Activated CD4-positive, alpha-beta T cell treated with anti-CD3 and anti-CD28 coated beads, Interleukin-2, Interleukin-6, amounts not matched to agents 100 ng/mL and 50 ng/mL, durations not matched to agents 16 hours and 8 hours (primary cell): ENCODE measurements around the gene ALG2.
A peak's percentile ranks its signal among the peaks of the same experiment; 100 is the strongest.

ENCODE experiments used
- DNase-seq: peaks from one replicate; pipeline ENCODE4 v3.0.0-alpha.2; 2020

Gene ALG2

GRCh38 chr9:99189887-99190596, 31.7 kb downstream of the ALG2 start:
- DNase-seq, result no peak

GRCh38 chr9:99189186-99189585, 32.6 kb downstream of the ALG2 start:
- no peak for DNase-seq

GRCh38 chr9:99187311-99187710, 34.4 kb downstream of the ALG2 start:
- DNase-seq, result no peak

- DNase-seq, result no peak
Observed at GRCh38 chr9:99185934-99186333, 35.8 kb downstream of the ALG2 start.

- DNase-seq, result no peak
Observed at GRCh38 chr9:99185348-99185632, 36.5 kb downstream of the ALG2 start.

DNA sequence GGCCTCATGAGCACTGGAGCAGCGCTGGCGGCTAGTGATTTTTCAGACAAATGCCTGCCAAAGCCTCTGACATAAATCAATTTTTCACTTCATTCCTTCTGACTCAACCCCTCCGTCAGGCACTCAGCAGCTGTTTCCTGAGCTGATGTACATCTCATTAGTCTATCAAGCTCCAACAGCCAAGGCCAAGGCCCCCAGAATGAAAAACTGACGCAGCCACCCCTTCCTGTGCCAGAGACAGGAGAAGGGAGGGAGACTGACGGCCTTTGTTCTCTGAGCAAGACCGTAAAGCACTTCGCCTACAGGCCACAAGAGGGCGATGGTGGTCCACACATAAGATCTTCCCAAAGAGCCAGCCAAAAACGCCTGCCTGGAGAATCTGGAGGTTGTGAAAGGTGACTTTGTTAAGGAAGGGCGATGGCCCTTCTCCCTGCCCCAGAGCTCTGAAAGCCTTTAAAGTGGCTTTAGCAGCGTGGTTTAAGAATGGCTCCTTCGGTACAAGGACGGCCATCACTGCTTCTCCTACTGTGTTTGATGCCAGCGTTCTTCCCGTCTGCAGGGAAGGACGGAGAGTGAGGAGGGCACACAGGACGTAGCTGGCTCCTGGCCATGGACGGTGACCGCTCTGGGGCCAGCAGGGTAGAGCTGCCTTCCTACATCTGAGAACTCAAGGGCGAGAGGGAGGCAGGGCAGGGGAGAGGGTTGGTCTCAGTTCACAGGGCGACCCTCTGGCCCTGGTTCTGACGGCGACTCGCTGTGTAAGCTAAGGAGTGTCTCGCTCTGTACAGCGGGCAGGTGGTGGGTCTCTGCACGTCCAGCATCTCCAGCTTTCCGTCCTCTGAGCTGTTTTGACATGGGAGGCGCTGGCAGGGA, 37.0 kb downstream of the ALG2 start:
- DNase-seq, result peak; percentile 90

- no peak for DNase-seq
Observed at GRCh38 chr9:99184110-99184474, 37.6 kb downstream of the ALG2 start.

DNA sequence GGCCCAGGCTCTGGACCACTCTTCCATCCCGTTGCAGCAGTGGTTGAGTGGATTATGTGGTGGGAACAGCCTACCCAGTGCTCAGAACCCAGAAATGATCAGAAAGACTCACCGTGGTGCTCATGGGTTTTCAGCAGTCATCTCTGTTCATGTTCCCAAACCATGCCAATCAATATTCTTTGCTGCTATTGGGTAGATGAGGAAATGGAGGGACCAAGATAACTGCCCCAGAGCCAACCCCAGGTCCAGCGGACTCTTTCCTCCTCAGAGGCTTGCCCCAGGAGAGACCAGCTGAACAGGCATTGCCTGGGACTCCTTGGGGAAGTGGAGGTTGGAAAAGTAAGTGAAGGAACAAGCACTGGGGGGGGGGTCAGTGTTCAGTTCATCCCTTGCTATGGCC, 38.1 kb downstream of the ALG2 start:
- no peak for DNase-seq

DNA sequence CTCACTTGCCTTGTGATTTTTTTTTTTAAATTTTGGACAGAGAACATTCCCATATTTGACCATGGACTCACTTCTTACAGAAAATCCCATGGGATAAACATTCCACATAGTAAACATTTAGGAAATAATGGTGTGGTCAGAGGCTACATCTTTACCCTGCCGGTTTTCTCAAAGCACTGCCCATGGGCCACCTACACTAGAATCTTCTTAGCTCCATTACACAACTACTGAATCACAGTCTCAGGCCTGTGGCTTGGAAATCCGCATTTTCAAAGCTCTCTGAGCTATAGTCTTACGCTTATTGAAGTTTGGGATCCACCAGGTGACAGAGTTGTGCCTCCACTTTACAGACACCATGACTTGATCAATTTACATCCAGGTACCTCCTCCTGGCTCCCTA, 39.4 kb downstream of the ALG2 start:
- DNase-seq, result no peak

DNA sequence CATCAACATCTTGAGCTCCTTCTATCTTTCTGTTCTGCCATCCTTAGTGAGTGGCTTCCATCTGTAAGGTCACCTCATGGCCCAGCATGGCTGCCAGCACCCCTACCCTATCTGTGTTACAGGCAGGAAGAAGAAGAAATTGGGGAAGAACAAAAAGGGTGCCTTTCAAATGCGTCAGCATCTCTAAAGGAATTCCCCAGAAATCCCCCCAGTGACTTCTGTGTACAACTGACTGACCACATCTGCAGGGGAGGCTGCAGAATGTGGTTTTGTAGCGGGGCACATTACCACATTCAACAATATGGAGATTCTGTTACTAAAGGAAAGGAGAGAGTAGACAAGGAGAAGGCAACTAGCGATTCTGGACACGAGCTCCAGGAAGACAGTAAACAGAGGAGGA, 40.1 kb downstream of the ALG2 start:
- DNase-seq, result peak; percentile 75

- no peak for DNase-seq
Observed at GRCh38 chr9:99181206-99181605, 40.5 kb downstream of the ALG2 start.

DNA sequence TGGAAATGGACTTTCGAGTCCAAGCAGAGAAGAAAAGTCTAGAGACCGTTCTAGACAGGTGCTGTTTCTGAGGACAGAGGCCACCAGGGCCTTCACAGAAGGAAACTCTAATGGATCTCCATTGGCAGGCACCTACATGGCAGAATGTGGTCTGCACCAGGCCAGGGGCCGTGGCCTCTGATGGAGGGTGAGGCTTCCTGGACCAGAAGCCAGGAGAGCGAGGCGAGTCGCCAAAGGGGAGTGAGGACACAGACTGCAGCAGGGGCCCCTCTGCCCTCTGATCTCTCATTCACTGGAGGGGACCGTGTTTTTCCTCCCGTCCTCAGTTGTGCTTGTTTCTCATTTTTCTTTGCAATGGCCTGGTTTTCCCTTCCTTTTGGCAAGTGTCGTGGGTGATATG, 41.1 kb downstream of the ALG2 start:
- no peak for DNase-seq

DNA sequence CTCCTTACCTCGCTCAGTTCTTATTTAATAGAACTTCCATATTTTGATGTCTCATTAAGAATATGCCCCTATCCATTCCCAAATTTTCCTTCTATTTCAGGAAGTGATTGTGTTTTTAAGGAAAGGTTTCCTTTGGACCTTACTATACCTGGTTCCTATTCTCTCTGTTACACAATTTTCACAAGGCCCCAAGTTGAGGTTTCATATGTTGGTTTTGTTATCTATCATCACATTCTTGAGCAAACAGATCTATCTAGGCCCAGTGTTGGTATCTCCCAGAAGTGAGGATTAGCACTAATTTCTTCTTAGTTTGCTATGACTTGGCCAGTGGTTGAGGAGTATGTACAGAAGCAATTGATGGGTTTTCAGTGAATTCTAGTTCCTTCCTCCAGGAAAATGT, 41.5 kb downstream of the ALG2 start:
- peak; percentile 83 for DNase-seq

DNA sequence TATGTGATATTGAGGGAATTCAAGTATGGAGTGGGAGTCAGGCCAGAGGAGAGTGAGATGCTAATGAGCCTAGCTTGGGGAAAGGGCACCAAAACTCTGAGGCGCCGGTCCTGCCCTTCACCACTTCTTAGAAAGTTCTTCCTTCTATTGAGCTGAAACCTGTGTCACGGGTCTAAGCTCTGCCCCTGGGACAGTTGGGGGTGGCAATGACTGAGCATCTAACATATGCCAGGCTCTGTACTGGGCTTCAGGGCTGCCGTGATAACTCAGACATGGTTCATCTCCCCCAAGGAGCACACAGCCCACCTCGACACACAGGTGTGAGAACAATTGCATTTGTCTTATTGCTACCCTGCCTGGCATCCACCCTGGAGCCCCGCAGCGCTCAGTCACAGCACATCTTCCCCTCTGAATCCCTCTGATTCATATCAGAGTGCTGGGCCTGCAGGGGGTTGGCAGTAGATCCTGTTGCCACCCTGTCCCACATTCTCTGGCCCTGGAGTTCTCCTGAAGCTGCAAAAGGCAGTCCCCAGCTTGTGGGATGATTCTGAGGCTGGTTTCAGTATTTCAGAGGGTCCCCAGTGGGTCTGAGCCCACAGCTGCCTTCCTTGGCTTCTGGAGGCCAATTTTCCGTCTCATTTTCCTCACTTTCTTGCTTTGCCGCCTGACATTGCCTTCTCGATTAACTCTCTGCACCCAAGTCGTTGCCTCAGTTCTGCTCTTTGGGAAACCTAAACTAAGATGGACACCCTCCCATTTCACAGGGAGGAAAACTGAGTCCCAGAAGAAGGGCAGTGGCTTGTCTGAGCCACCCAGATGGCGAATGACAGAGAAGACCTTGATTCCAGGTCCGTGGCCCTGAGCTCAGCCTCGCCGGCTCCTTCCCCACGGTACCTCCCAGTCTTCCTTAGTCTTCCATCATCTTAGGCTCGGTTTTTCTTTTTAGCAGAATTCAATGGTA, 42.5 kb downstream of the ALG2 start:
- DNase-seq, result peak; percentile 23

- DNase-seq, result no peak
Observed at GRCh38 chr9:99177576-99178366, 44.0 kb downstream of the ALG2 start.

DNA sequence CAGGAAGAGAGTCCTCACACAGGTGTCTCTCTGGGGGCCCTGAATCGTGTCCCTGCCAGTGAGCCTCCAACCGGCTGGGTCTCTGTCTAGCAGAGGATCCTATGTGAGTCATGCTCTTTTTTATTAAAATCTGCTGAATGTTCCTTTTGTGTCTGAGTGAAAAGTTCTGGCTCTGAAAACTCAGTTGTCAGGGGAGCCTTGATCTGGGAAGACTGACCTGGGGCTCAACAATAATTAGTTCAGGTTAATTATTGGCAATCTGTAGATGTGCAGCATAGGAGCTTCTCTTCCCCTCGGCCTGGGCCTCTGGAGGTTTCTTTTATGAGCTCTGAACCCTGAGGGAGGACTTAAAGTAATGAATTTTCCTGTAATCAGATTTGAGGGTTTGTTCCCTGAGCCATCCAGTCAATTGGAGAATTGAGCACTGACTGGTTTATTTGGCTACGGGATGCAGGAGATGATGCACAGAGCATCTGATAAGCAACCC, 45.2 kb downstream of the ALG2 start:
- no peak for DNase-seq

DNA sequence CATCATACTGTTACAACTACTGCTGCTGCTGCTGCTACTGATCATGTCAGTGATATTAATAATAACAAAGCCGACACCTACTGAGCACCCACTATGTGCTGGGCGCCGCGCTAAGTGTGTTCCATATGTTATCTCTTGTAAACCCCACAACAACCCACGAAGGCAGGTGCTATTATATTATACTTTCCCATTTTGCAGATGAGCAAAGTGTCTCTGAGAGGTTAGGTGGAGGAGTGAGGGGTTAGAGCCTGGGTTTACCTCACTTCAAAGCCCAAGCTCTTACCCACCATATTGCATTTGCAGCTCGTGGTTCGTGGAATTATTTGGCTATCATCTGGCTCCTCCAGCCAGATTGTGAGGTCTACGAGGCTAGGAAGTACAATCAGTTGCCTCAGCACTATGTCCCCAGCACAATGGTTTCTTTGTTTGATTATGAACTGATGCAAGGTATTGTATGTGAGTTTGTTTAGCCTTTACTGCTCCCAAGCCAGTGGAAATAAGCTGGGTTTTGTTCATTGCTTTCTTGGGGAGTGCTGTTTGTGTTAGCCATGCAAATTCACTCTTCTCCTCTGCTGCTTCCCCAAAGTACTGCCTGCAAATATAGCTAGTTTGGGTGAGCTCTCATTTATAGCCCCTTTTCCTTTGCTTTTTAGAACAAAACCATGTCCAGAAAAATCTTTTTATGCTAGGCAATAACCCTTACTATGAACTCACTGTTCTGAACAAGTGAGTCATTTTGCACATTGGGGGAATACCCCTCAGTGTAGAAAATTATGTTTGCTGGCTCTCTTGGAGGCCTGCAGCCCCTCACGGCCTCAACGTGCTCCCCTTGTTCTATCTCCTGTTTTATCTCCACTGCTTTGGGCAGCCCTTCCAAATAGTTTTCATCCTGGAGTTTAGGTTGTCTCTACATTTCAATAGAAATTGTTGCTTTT, 47.9 kb downstream of the ALG2 start:
- DNase-seq, result peak; percentile 39

DNA sequence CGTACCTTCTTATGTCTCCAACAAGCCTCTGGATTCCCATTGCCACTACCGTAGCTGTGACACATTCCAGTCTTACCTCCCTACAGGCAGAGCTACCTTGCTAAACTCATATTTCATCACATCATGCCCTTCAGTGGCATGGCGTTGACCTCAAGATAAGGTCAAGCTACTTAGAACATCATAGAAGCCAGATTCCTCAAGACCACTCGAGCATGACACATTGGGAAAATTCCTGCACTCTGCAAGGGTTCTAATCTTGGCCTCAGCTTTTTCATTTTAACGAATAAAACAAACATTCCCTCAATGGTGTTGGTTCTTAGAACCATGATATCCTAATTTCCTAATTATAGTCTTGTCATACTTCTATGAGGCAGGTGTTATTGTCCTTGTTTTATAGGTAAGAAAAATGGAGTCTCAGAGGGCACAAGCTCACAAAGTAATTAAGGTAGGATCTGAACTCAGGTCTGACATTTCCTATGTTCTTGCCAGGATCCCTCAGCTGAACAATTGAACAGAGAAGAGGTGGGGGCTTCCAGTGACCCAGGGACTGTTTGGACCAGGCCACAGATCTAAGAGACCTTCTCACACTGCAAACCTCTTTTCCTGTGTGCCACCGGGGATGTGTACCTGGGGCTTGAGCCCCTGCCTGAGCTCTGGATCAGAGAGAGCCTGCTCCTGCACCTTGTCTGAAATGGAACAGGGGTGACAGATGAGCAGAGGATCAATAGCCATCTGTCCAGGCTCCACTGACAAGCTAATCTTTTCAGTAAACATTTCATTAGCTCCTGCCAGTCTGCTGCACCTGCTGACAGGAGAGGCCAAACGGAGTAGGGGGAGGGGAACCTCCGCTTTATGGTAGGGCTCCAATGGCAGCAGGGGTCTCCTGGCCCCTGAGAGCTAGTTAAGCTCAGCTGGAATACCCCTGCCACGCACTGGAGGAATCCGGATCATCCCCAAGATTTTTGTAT, 49.3 kb downstream of the ALG2 start:
- DNase-seq, result no peak

- DNase-seq, result no peak
Observed at GRCh38 chr9:99171225-99172123, 50.3 kb downstream of the ALG2 start.
